Fibroblast of mammary gland (primary cell): Measurements from ENCODE around the gene CCSAP.

Source experiments
- DNase-seq: peaks from one replicate; pipeline ENCODE4 v3.0.0-alpha.2; 2010; ENCODE audit warnings: low read depth
- H3K4me3 ChIP-seq: 2 replicates; pipeline ENCODE4 v1.5.1; 2011; ENCODE audit warnings: low read depth, mild to moderate bottlenecking, low read length, moderate library complexity; ENCODE audit not compliant: control insufficient read depth
- TF ChIP-seq, protein P1 (sequence below): conservative IDR thresholded peaks from 2 replicates; pipeline ENCODE4 v1.5.1; 2011; ENCODE audit warnings: low read depth, low read length, inconsistent platforms; ENCODE audit not compliant: control insufficient read depth, insufficient read depth

CCSAP gene

DNA sequence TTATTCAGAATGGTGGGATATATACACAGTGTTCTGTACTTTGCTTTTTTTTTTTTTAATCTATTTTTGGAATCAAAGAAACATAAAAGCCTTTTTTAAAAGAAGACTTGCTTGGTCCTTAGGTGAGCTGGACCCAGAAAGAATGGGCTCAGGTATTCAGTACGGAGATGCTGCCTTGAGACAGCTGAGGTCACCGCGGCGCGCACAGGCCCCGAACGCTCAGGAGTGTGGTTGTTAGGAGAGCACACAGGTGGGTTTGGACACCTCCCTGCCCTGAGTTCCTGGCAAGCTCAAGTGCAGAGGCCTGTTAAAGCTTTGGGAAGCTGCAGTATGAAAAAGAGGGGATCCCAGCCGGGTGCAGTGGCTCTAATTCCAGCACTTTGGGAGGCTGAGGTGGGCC is 40.1 kb downstream of the CCSAP start:
- TF ChIP-seq, protein P1, sequence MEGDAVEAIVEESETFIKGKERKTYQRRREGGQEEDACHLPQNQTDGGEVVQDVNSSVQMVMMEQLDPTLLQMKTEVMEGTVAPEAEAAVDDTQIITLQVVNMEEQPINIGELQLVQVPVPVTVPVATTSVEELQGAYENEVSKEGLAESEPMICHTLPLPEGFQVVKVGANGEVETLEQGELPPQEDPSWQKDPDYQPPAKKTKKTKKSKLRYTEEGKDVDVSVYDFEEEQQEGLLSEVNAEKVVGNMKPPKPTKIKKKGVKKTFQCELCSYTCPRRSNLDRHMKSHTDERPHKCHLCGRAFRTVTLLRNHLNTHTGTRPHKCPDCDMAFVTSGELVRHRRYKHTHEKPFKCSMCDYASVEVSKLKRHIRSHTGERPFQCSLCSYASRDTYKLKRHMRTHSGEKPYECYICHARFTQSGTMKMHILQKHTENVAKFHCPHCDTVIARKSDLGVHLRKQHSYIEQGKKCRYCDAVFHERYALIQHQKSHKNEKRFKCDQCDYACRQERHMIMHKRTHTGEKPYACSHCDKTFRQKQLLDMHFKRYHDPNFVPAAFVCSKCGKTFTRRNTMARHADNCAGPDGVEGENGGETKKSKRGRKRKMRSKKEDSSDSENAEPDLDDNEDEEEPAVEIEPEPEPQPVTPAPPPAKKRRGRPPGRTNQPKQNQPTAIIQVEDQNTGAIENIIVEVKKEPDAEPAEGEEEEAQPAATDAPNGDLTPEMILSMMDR: no peak
- H3K4me3 ChIP-seq: no peak overlapping the region
- no peak for DNase-seq

GRCh38 chr1:229300099-229300757 is 42.6 kb downstream of the CCSAP start:
- TF ChIP-seq, protein P1: no peak
- DNase-seq: no peak
- no peak overlapping the region for H3K4me3 ChIP-seq

DNA sequence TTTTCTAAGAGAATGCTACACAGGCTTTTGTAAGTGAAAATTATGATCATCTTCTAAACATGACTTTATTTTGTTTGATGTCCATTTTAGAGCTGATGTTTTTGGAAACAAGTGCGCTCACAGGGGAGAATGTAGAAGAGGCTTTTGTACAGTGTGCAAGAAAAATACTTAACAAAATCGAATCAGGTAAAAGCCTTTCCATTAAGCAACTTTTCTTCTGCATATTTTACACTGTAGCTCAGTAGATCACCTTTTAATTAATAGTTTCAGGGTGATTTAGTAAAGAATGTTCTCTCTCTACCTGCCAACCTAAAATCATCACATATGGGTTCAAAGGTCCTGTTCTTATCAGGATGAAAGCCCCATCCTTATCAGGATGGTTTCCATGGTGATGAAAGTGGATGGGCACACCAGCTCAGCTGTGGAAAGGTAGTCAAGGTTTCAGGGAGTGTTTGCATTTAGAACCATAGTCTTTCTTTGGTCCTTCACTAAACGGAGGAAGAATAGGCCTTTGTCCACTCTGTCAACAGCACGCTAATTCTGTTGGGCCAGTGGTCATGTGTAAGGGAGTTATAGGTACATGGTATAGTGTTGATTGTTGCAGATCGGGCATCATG is 43.9 kb downstream of the CCSAP start:
- no peak for DNase-seq
- no peak overlapping the region for H3K4me3 ChIP-seq
- TF ChIP-seq, protein P1: no peak

- H3K4me3 ChIP-seq: no peak overlapping the region
- TF ChIP-seq, protein P1: no peak
Measured at GRCh38 chr1:229298420-229298819, 44.4 kb downstream of the CCSAP start.

GRCh38 chr1:229297746-229298145 is 45.1 kb downstream of the CCSAP start:
- DNase-seq: no peak
- TF ChIP-seq, protein P1: no peak
- no peak overlapping the region for H3K4me3 ChIP-seq

More at GRCh38 chr1:229298420-229298819, 44.4 kb downstream of the CCSAP start:
- no peak for DNase-seq

- DNase-seq: peak; percentile 56
- TF ChIP-seq, protein P1: no peak
- no peak overlapping the region for H3K4me3 ChIP-seq
Measured at GRCh38 chr1:229296541-229296941, 46.3 kb downstream of the CCSAP start.

- TF ChIP-seq, protein P1: no peak
- H3K4me3 ChIP-seq: no peak overlapping the region
- DNase-seq: no peak
Measured at GRCh38 chr1:229295745-229296144, 47.1 kb downstream of the CCSAP start.
